H1 (cell line): Measurements from ENCODE around the gene CCDC9B. TPM values are rescaled to one million over a fixed set of nuclear protein-coding genes. Genes with fewer than 3 reads are reported as not detected.

Source experiments
- CTCF ChIA-PET: fragments of 300-600 bp; sonication (Branson Sonifier 250); formaldehyde crosslinking; loops from one replicate; lab custom pipeline; 2021; ENCODE audit not compliant: partially characterized antibody; lab: Charles Lee
- POLR2A ChIA-PET: fragments of 300-600 bp; sonication (Branson Sonifier 250); formaldehyde crosslinking; loops from one replicate; lab custom pipeline; 2021; ENCODE audit warnings: inconsistent platforms; ENCODE audit not compliant: partially characterized antibody; lab: Charles Lee
- DNase-seq, 2 experiments: peaks; one replicate each; pipeline versions ENCODE4 v3.0.0 to v3.0.0-alpha.2; 2010 to 2022; ENCODE audit warnings: low spot score in 2 of 2, low read depth in 1 of 2, mixed read lengths in 1 of 2
- FAIRE-seq: peaks from 2 replicates; lab custom pipeline; 2011; peaks lifted over from hg19 to GRCh38; lab: Jason Lieb, UNC
- H2AFZ ChIP-seq: 2 replicates; pipeline ENCODE4 v1.8.1; 2012; ENCODE audit warnings: low read length, inconsistent platforms
- H2AK5ac ChIP-seq: 2 replicates; pipeline ENCODE4 v1.6.1; 2013; ENCODE audit warnings: low read depth, low read length
- H2BK120ac ChIP-seq: replicated peaks from 2 replicates; pipeline ENCODE3; 2013; ENCODE audit warnings: low read depth, low read length, inconsistent platforms
- H2BK12ac ChIP-seq: 2 replicates; pipeline ENCODE4 v1.6.1; 2013; ENCODE audit warnings: low read depth, low read length
- H2BK15ac ChIP-seq: 2 replicates; pipeline ENCODE4 v1.6.1; 2013; ENCODE audit warnings: low read length
- H2BK20ac ChIP-seq: 2 replicates; pipeline ENCODE4 v1.6.1; 2013; ENCODE audit warnings: low read length
- H2BK5ac ChIP-seq: 2 replicates; pipeline ENCODE4 v1.6.1; 2013; ENCODE audit warnings: low read depth, low read length
- H3K14ac ChIP-seq: 2 replicates; pipeline ENCODE4 v1.6.1; 2013; ENCODE audit warnings: inconsistent platforms; ENCODE audit not compliant: insufficient read length
- H3K18ac ChIP-seq: 2 replicates; pipeline ENCODE4 v1.6.1; 2013; ENCODE audit warnings: low read length; ENCODE audit errors: extremely low read depth
- H3K23ac ChIP-seq: 2 replicates; pipeline ENCODE4 v1.6.1; 2013; ENCODE audit warnings: inconsistent platforms; ENCODE audit not compliant: insufficient read length
- H3K23me2 ChIP-seq: 2 replicates; pipeline ENCODE4 v1.6.1; 2013; ENCODE audit warnings: low read depth, low read length
- H3K27ac ChIP-seq: 2 replicates; pipeline ENCODE4 v1.6.1; 2011; ENCODE audit warnings: low read depth, low read length, inconsistent platforms
- H3K27me3 ChIP-seq, 4 experiments: replicated peaks in 1 of 4; 1 replicate in 1 of 4; 2 replicates in 3 of 4; pipeline versions ENCODE4 v1.6.1 to v1.8.1; 2011 to 2013; ENCODE audit warnings: low read length in 3 of 4, mild to moderate bottlenecking in 3 of 4, inconsistent platforms in 2 of 4, mixed read lengths in 2 of 4, moderate library complexity in 1 of 4; ENCODE audit not compliant: control insufficient read depth in 3 of 4, insufficient read depth in 3 of 4; ENCODE audit errors: extremely low read depth in 1 of 4
- H3K36me3 ChIP-seq, 4 experiments: 2 replicates each; pipeline versions ENCODE4 v1.6.1 to v1.8.1; 2011 to 2013; ENCODE audit warnings: mild to moderate bottlenecking in 4 of 4, low read length in 3 of 4, moderate library complexity in 2 of 4, control low read depth in 1 of 4, inconsistent platforms in 1 of 4; ENCODE audit not compliant: insufficient read depth in 4 of 4, control insufficient read depth in 2 of 4
- H3K4ac ChIP-seq: replicated peaks from 2 replicates; pipeline ENCODE3; 2013; ENCODE audit warnings: low read length, low read depth, mixed read lengths, inconsistent platforms; ENCODE audit not compliant: insufficient read length
- H3K4me1 ChIP-seq, 4 experiments: replicated peaks in 1 of 4; 1 replicate in 1 of 4; 2 replicates in 3 of 4; pipeline versions ENCODE4 v1.6.1 to v1.8.1; 2011 to 2013; ENCODE audit warnings: low read length in 3 of 4, inconsistent platforms in 2 of 4, mixed read lengths in 1 of 4; ENCODE audit not compliant: insufficient read depth in 4 of 4, control insufficient read depth in 3 of 4
- H3K4me2 ChIP-seq, 2 experiments: 2 replicates each; pipeline versions ENCODE4 v1.6.1 to v1.8.1; 2011 to 2013; ENCODE audit warnings: low read depth in 2 of 2, low read length in 2 of 2, control low read depth in 1 of 2, inconsistent platforms in 1 of 2, mild to moderate bottlenecking in 1 of 2; ENCODE audit not compliant: insufficient read depth in 1 of 2
- H3K4me3 ChIP-seq, 4 experiments: fragments of 200-600, 300-600 bp in 1 of 4; sonication (generic), shearing (Covaris generic), sonication (Bioruptor Twin) in 1 of 4; 2 replicates each; pipeline versions ENCODE4 v1.5.1 to v1.8.1; 2011 to 2016; ENCODE audit warnings: low read length in 4 of 4, low read depth in 3 of 4, control low read depth in 2 of 4, inconsistent platforms in 2 of 4, mild to moderate bottlenecking in 2 of 4, mixed read lengths in 1 of 4, moderate library complexity in 1 of 4; ENCODE audit not compliant: insufficient read depth in 2 of 4; ENCODE audit errors: extremely low read depth in 1 of 4
- H3K56ac ChIP-seq: replicated peaks from 2 replicates; pipeline ENCODE3; 2013; ENCODE audit warnings: low read depth, mild to moderate bottlenecking, mixed read lengths, low read length, inconsistent platforms; ENCODE audit not compliant: insufficient read length
- H3K79me1 ChIP-seq: 2 replicates; pipeline ENCODE4 v1.6.1; 2013; ENCODE audit warnings: low read depth, low read length, control low read depth
- H3K79me2 ChIP-seq, 2 experiments: 2 replicates each; pipeline versions ENCODE4 v1.6.1 to v1.8.1; 2012 to 2013; ENCODE audit warnings: low read length in 2 of 2, mild to moderate bottlenecking in 2 of 2, inconsistent platforms in 1 of 2; ENCODE audit not compliant: insufficient read depth in 2 of 2, control insufficient read depth in 1 of 2
- H3K9ac ChIP-seq, 4 experiments: replicated peaks in 1 of 4; 1 replicate in 1 of 4; 2 replicates in 3 of 4; pipeline versions ENCODE4 v1.6.1 to v1.8.1; 2011 to 2013; ENCODE audit warnings: low read depth in 3 of 4, low read length in 3 of 4, control low read depth in 2 of 4, mild to moderate bottlenecking in 2 of 4, moderate library complexity in 2 of 4, inconsistent platforms in 1 of 4; ENCODE audit errors: extremely low read depth in 1 of 4
- H3K9me3 ChIP-seq, 2 experiments: 2 replicates each; pipeline versions ENCODE4 v1.6.1 to v1.8.1; 2012 to 2013; ENCODE audit warnings: mild to moderate bottlenecking in 2 of 2, moderate library complexity in 2 of 2, control low read depth in 1 of 2, inconsistent platforms in 1 of 2, low read depth in 1 of 2, low read length in 1 of 2, mixed read lengths in 1 of 2; ENCODE audit not compliant: insufficient read depth in 2 of 2
- H4K20me1 ChIP-seq, 2 experiments: replicated peaks in 1 of 2; 2 replicates each; pipeline versions ENCODE3 to v1.8.1; 2011 to 2013; ENCODE audit warnings: inconsistent platforms in 2 of 2, low read length in 2 of 2, mild to moderate bottlenecking in 1 of 2; ENCODE audit not compliant: insufficient read depth in 2 of 2, control insufficient read depth in 1 of 2
- H4K5ac ChIP-seq: 2 replicates; pipeline ENCODE4 v1.6.1; 2013; ENCODE audit warnings: low read length, low read depth, mixed read lengths, inconsistent platforms; ENCODE audit not compliant: insufficient read length
- H4K8ac ChIP-seq: 2 replicates; pipeline ENCODE4 v1.8.0; 2013; ENCODE audit warnings: mild to moderate bottlenecking, moderate library complexity, low read length, inconsistent platforms; ENCODE audit not compliant: insufficient read depth; ENCODE audit errors: extremely low read depth
- H4K91ac ChIP-seq: replicated peaks from 2 replicates; pipeline ENCODE3; 2013; ENCODE audit warnings: low read length, mixed read lengths, inconsistent platforms; ENCODE audit not compliant: insufficient read length
- FOSL1 ChIP-seq: IDR thresholded peaks from 2 replicates; pipeline ENCODE4 v1.6.1; 2011; ENCODE audit warnings: mild to moderate bottlenecking, low read depth, low read length, moderate library complexity; ENCODE audit not compliant: insufficient read depth
- RAD21 ChIP-seq, 2 experiments: IDR thresholded peaks in 1 of 2; conservative IDR thresholded peaks in 1 of 2; 2 replicates each; pipeline ENCODE4 v1.6.1; 2011; ENCODE audit warnings: low read depth in 2 of 2, low read length in 2 of 2, improper control_type of control experiment in 1 of 2, inconsistent platforms in 1 of 2, mild to moderate bottlenecking in 1 of 2, moderate library complexity in 1 of 2
- WGBS, 2 experiments: shearing (Covaris generic) in 1 of 2; methylation state at CpG; one replicate each; pipeline versions ENCODE4 v1.1.6 to v1.1.7; 2013 to 2015; ENCODE audit warnings: low lambda C conversion rate in 2 of 2, mixed read lengths in 2 of 2, inconsistent platforms in 1 of 2, low coverage in 1 of 2, missing lambda C conversion rate in 1 of 2; ENCODE audit not compliant: insufficient replicate concordance in 2 of 2, insufficient coverage in 1 of 2, insufficient read length in 1 of 2; ENCODE audit errors: extremely low coverage in 1 of 2, missing lambda C conversion rate in 1 of 2; 5-methylcytosine and 5-hydroxymethylcytosine counted together
- polyA plus RNA-seq, 7 experiments: library from polyadenylated mRNA; depleted of rRNA in 3 of 7; stranded (reverse) in 5 of 7; unstranded in 2 of 7; fragments of >200 nt in 5 of 7; fragments of 200-250 nt in 2 of 7; gene quantifications; 1 replicate in 5 of 7; 2 replicates in 1 of 7; 4 replicates in 1 of 7; pipeline versions ENCODE4 v1.2.1 to v1.2.3, GENCODE V29; 2011 to 2013; ENCODE audit warnings: missing spikeins in 2 of 7, mixed read lengths in 2 of 7
- total RNA-seq: library from RNA; stranded (reverse); fragmentation: NEBNext Ultra II Directional; extraction: Animal tissue kit (Norgen Biotek cat#: 25700); gene quantifications from 2 replicates; pipeline ENCODE4 v1.2.1, GENCODE V29; 2021
- TF ChIP-seq, protein P1 (sequence below), 3 experiments: IDR thresholded peaks; 1 replicate in 2 of 3; 2 replicates in 1 of 3; pipeline versions ENCODE4 v1.5.1 to v1.6.1; 2011; ENCODE audit warnings: low read length in 3 of 3, mild to moderate bottlenecking in 3 of 3, inconsistent platforms in 2 of 3, low read depth in 1 of 3, moderate library complexity in 1 of 3; ENCODE audit not compliant: insufficient read depth in 1 of 3; ENCODE audit errors: control extremely low read depth in 1 of 3

Gene CCDC9B
- total and polyA plus RNA-seq, 2 of the 8 experiments (the other 6 are each of a cell fraction or from before 2014, with no cell fraction given), result 0.45 to 0.78 TPM

DNA sequence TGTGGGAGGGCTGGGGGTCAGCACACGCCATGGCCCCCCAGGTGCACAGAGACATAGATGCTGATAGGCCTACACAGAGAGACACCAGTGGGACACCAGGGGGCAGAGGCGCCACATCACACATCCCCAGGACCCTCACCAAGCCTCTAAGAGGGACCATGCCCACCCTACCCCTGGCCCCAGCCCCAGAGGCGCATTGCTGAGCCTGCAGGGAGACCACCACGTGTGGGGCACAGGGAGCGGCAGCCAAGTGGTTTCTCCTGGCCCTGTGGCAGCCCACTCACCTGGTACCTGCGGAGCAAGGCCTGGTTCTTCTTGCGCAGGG is 1.2 kb downstream of the CCDC9B start:
- Histone ChIP-seq H3K23ac (no peak overlapping the region), H3K79me2 (no peaks in the 10 kb centered on the region), H3K23me2 (no peaks in the 10 kb centered on the region), H2BK20ac (peak overlapping the region; percentile 90), H3K9ac (no peak overlapping the region), H4K91ac (peak overlapping the region; percentile 3), H3K4me3 (no peak overlapping the region), H3K4me2 (no peak overlapping the region), H3K27me3 (peaks cover 0 to 4% (median under 1%) of the 10 kb centered on the region in 4 experiments; a peak in 1 of 7 replicates), H3K79me1 (no peaks in the 10 kb centered on the region), H3K4ac (peak overlapping the region; percentile 75), H3K9me3 (no peaks in the 10 kb centered on the region), H2BK15ac (peak overlapping the region; percentile 88; the same call in 1 of the 2 replicates), H4K8ac (peak overlapping the region; percentile 20), H3K27ac (no peak overlapping the region), H2BK12ac (peak overlapping the region; percentile 68; the same call in 1 of the 2 replicates), H2AK5ac (0 out of 2 replicates have a peak overlapping the region, but pooled peaks have one; percentile 28), H3K18ac (peak overlapping the region; percentile 57), H3K4me1 (peaks cover 0 to 37% (median 24%) of the 10 kb centered on the region in 4 experiments; a peak in 6 of 7 replicates), H3K14ac (no peak overlapping the region), H2BK120ac (peak overlapping the region; percentile 38), H4K20me1 (no peaks in the 10 kb centered on the region), H2AFZ (no peak overlapping the region), H2BK5ac (peak overlapping the region; percentile 52; the same call in 1 of the 2 replicates), H3K56ac (no peak overlapping the region), H3K36me3 (no peaks in the 10 kb centered on the region), H4K5ac (no peak overlapping the region)
- ChIA-PET POLR2A (interaction anchor here (0.5 to 8.1 kb wide), 7 partner anchors 13 to 54 kb away, joined by 3 to 66 read pairs (median 4); partner anchors contain the start of gene INAFM2), CTCF (interaction anchor here (0.6 to 27.4 kb wide), 18 partner anchors 12 to 540 kb away, joined by 3 to 584 read pairs (median 25); partner anchors contain the start of genes ANKRD63, DISP2, INAFM2 and IVD)
- peak in 1 of 2 experiments; percentile 54 for DNase-seq
- TF ChIP-seq, protein P1, sequence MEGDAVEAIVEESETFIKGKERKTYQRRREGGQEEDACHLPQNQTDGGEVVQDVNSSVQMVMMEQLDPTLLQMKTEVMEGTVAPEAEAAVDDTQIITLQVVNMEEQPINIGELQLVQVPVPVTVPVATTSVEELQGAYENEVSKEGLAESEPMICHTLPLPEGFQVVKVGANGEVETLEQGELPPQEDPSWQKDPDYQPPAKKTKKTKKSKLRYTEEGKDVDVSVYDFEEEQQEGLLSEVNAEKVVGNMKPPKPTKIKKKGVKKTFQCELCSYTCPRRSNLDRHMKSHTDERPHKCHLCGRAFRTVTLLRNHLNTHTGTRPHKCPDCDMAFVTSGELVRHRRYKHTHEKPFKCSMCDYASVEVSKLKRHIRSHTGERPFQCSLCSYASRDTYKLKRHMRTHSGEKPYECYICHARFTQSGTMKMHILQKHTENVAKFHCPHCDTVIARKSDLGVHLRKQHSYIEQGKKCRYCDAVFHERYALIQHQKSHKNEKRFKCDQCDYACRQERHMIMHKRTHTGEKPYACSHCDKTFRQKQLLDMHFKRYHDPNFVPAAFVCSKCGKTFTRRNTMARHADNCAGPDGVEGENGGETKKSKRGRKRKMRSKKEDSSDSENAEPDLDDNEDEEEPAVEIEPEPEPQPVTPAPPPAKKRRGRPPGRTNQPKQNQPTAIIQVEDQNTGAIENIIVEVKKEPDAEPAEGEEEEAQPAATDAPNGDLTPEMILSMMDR (IDR thresholded peaks at IDR 0.05; ENCODE audit: control extremely low read depth in 1 of 3, insufficient read depth in 1 of 3, low read depth in 1 of 3, low read length in 3 of 3), result peak in 2 of 3 experiments; percentile 16 to 34; a peak in 2 of 4 replicates
- TF ChIP-seq RAD21 (IDR thresholded peaks at IDR 0.05 in 1 of 2, conservative IDR thresholded peaks at IDR 0.05 in 1 of 2; ENCODE audit: low read depth in 2 of 2, low read length in 2 of 2) (peak; percentile 50 to 55), FOSL1 (no peak)
- WGBS, 2 experiments, result 83% methylated on average over 6 of the region's 7 CpGs; no CpG with 5 or more reads in 1 of the 2 experiments
- FAIRE-seq, result no peak
